Common myeloid progenitor, CD34-positive (primary cell): ENCODE results near the gene ANKRD44.

Experiments used
- CTCF ChIA-PET: fragments of 350-600 bp; sonication (Branson Sonifier 250); formaldehyde crosslinking; loops from one replicate; lab custom pipeline; 2021; ENCODE audit warnings: antibody characterized with exemption; lab: Charles Lee
- POLR2A ChIA-PET: fragments of 350-600 bp; sonication (Branson Sonifier 250); formaldehyde crosslinking; loops from one replicate; lab custom pipeline; 2021; ENCODE audit warnings: antibody characterized with exemption; lab: Charles Lee
- DNase-seq, 3 donors: peaks; one replicate each; pipeline versions ENCODE4 v3.0.0 to v3.0.0-alpha.2; 2013
- H3K27ac ChIP-seq, 2 experiments: 1 replicate in 1 of 2; 2 replicates in 1 of 2; pipeline ENCODE4 v1.7.0; 2013; ENCODE audit warnings: inconsistent platforms in 2 of 2, low read length in 2 of 2, mild to moderate bottlenecking in 2 of 2, low read depth in 1 of 2, moderate library complexity in 1 of 2; ENCODE audit not compliant: severe bottlenecking in 2 of 2, insufficient read depth in 1 of 2, poor library complexity in 1 of 2
- H3K27me3 ChIP-seq, 5 experiments: replicated peaks in 2 of 5; 1 replicate in 3 of 5; 2 replicates in 2 of 5; pipeline versions ENCODE4 v1.6.1 to v1.7.0; 2013; ENCODE audit warnings: low read length in 4 of 5, mild to moderate bottlenecking in 2 of 5, moderate library complexity in 2 of 5, inconsistent platforms in 1 of 5; ENCODE audit not compliant: insufficient read depth in 5 of 5, control insufficient read depth in 4 of 5
- H3K36me3 ChIP-seq, 4 experiments: 1 replicate in 2 of 4; 2 replicates in 2 of 4; pipeline versions ENCODE4 v1.6.1 to v1.7.0; 2013; ENCODE audit warnings: low read length in 3 of 4, control low read depth in 1 of 4, mild to moderate bottlenecking in 1 of 4; ENCODE audit not compliant: control insufficient read depth in 4 of 4, insufficient read depth in 4 of 4
- H3K4me1 ChIP-seq, 4 experiments: 1 replicate in 3 of 4; 2 replicates in 1 of 4; pipeline versions ENCODE4 v1.6.1 to v1.7.1; 2013; ENCODE audit warnings: low read length in 3 of 4, mild to moderate bottlenecking in 3 of 4, control low read depth in 1 of 4, inconsistent platforms in 1 of 4, moderate library complexity in 1 of 4; ENCODE audit not compliant: control insufficient read depth in 4 of 4, insufficient read depth in 4 of 4; ENCODE audit errors: control extremely low read depth in 1 of 4
- H3K4me3 ChIP-seq, 7 experiments: 1 replicate in 4 of 7; 2 replicates in 3 of 7; pipeline versions ENCODE4 v1.5.1 to v1.7.0; 2013; ENCODE audit warnings: mild to moderate bottlenecking in 7 of 7, low read length in 6 of 7, moderate library complexity in 6 of 7, inconsistent platforms in 2 of 7, low read depth in 2 of 7, control low read depth in 1 of 7; ENCODE audit not compliant: insufficient read depth in 4 of 7, control insufficient read depth in 1 of 7; ENCODE audit errors: extremely low read depth in 1 of 7
- H3K9me3 ChIP-seq, 5 experiments: 1 replicate in 4 of 5; 2 replicates in 1 of 5; pipeline versions ENCODE4 v1.6.1 to v1.7.1; 2013; ENCODE audit warnings: low read length in 4 of 5, mild to moderate bottlenecking in 2 of 5, inconsistent platforms in 1 of 5, low read depth in 1 of 5, moderate library complexity in 1 of 5; ENCODE audit not compliant: control insufficient read depth in 4 of 5, insufficient read depth in 2 of 5; ENCODE audit errors: control extremely low read depth in 1 of 5
- WGBS: methylation state at CpG from one replicate; pipeline ENCODE4 v1.1.5; 2013; ENCODE audit not compliant: insufficient coverage; 5-methylcytosine and 5-hydroxymethylcytosine counted together

ANKRD44 gene

DNA sequence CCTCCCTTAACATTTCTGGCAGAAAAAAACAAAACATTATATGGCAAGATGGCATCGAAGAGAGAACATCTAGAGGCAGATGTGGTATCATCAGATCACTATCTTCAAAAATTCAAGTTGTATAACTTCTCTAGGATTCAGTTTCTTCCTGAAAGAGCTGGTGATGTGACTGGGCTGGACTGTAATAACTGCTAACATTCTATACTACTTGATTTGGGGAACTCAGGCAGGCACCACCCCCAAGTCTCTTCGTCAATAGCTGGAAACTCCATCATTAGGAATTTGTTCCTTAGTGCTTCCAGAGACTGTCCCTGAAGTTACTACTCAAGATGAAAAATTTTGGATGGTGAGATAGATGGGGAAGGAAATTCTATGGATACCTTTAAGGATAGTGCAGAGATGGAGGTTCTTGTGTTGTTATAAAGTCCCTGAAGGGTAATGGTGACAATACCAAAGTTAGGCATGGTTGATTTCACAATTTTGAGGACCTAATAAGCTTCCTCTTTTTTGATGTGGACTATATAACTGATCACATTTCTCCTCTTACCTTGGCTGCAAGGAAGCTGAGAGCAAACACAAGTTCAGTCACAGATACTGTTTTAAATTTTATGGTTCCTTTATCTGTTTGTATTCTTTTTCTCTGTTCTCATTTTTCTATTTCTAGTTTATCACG lies 324.9 kb downstream of the ANKRD44 start:
- Histone ChIP-seq H3K4me3 (no peak overlapping the region), H3K4me1 (peaks cover 10 to 21% (median 16%) of the 10 kb centered on the region in 4 experiments), H3K9me3 (no peaks in the 10 kb centered on the region), H3K27me3 (no peaks in the 10 kb centered on the region), H3K27ac (no peak overlapping the region), H3K36me3 (peaks cover 0 to 2% (median under 1%) of the 10 kb centered on the region in 4 experiments)
- ChIA-PET CTCF (no interaction called here), POLR2A (interaction anchor here (0.7 kb wide), 1 partner anchor 385 kb away, joined by 3 read pairs; no protein-coding TSS in a partner anchor)
- WGBS: no CpG with 5 or more reads among the region's 3 CpGs
- peak in 2 of 3 donors; percentile 45 to 46 for DNase-seq

- H3K27me3 ChIP-seq: no peaks in the 10 kb centered on the region
- H3K4me3 ChIP-seq: no peak overlapping the region
- no peaks in the 10 kb centered on the region for H3K9me3 ChIP-seq
- CTCF ChIA-PET: no interaction called here
- no peak overlapping the region for H3K27ac ChIP-seq
- no peaks in the 10 kb centered on the region for H3K36me3 ChIP-seq
- WGBS: 96% methylated on average over 3 of the region's 5 CpGs
- peaks cover 10 to 21% (median 16%) of the 10 kb centered on the region in 4 experiments for H3K4me1 ChIP-seq
- POLR2A ChIA-PET: no interaction called here
- no peak for DNase-seq
Observed at GRCh38 chr2:196984903-196985302, 325.7 kb downstream of the ANKRD44 start.

GRCh38 chr2:196983934-196984333 lies 326.6 kb downstream of the ANKRD44 start:
- no peaks in the 10 kb centered on the region for H3K27me3 ChIP-seq
- no peak for DNase-seq
- CTCF ChIA-PET: interaction anchor here (0.8 kb wide), 1 partner anchor 29 kb away, joined by 3 read pairs; no protein-coding TSS in a partner anchor
- H3K9me3 ChIP-seq: no peaks in the 10 kb centered on the region
- POLR2A ChIA-PET: no interaction called here
- WGBS: 100% methylated on average over 2 of the region's 3 CpGs
- peaks cover 10 to 21% (median 16%) of the 10 kb centered on the region in 4 experiments for H3K4me1 ChIP-seq
- no peak overlapping the region for H3K4me3 ChIP-seq
- no peaks in the 10 kb centered on the region for H3K36me3 ChIP-seq
- H3K27ac ChIP-seq: no peak overlapping the region

DNA sequence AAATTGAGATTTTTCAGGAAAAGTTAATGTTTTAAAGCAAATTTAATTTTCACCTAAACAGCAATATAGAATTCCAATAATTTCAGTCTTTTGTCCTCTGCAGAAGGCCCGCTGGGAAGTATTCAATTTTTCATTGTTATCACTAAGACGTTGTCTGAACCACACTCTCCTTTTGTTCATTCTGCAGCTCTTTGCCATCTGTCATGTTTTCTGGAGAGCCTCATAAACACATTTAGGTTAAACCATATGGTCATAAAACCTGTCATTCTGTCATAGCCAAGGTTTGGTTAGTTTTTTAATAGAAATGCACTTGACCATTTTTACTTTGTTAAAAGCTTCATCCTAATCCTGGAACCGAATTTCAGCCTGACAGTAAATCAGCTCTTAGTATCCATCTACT lies 330.1 kb downstream of the ANKRD44 start:
- Histone ChIP-seq H3K36me3 (no peaks in the 10 kb centered on the region), H3K9me3 (peaks cover 0 to 3% (median 2%) of the 10 kb centered on the region in 5 experiments), H3K4me1 (no peaks in the 10 kb centered on the region), H3K27me3 (no peaks in the 10 kb centered on the region), H3K4me3 (no peak overlapping the region), H3K27ac (no peak overlapping the region)
- ChIA-PET POLR2A (no interaction called here), CTCF (no interaction called here)
- WGBS: 76% methylated on average over 2 of the region's 3 CpGs
- DNase-seq: no peak

DNA sequence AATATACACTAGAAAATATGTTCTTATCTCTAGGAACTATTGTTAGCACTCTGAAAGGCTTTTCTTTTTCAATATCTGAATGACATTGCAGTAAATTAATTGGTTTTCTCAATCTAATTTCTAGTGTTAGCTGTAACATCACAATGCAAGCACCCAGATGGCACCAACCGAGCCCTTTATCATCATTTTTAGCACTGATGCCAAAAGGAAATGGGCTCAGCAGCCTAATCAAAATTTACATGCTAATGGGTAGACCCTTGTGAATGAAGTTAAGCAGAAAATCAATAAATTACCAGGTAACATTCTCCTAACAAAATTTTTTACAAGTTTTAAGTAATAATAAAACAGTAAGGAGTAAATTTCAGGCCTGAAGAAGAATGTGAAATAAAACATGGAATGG lies 330.6 kb downstream of the ANKRD44 start:
- no peak for DNase-seq
- no peaks in the 10 kb centered on the region for H3K27me3 ChIP-seq
- peaks cover 0 to 3% (median 2%) of the 10 kb centered on the region in 5 experiments for H3K9me3 ChIP-seq
- H3K36me3 ChIP-seq: no peaks in the 10 kb centered on the region
- ChIA-PET CTCF (no interaction called here), POLR2A (no interaction called here)
- H3K4me3 ChIP-seq: no peak overlapping the region
- no peak overlapping the region for H3K27ac ChIP-seq
- no CpG with 5 or more reads among the region's 1 CpG for WGBS
- H3K4me1 ChIP-seq: no peaks in the 10 kb centered on the region

- no CpG with 5 or more reads among the region's 2 CpGs for WGBS
- CTCF ChIA-PET: no interaction called here
- Histone ChIP-seq H3K27ac (no peak overlapping the region), H3K4me1 (no peaks in the 10 kb centered on the region), H3K36me3 (no peaks in the 10 kb centered on the region), H3K27me3 (no peaks in the 10 kb centered on the region), H3K9me3 (peaks cover 0 to 3% (median 2%) of the 10 kb centered on the region in 5 experiments), H3K4me3 (no peak overlapping the region)
- POLR2A ChIA-PET: no interaction called here
- peak in 1 of 3 donors; percentile 7 for DNase-seq
Observed at GRCh38 chr2:196977507-196977906, 333.1 kb downstream of the ANKRD44 start.

- Histone ChIP-seq H3K4me3 (no peak overlapping the region), H3K9me3 (peaks cover 0 to 3% (median 2%) of the 10 kb centered on the region in 5 experiments), H3K36me3 (no peaks in the 10 kb centered on the region), H3K4me1 (no peaks in the 10 kb centered on the region), H3K27me3 (no peaks in the 10 kb centered on the region), H3K27ac (no peak overlapping the region)
- WGBS: no CpG with 5 or more reads among the region's 1 CpG
- no peak for DNase-seq
- POLR2A ChIA-PET: no interaction called here
- CTCF ChIA-PET: no interaction called here
Observed at GRCh38 chr2:196974970-196975369, 335.6 kb downstream of the ANKRD44 start.
